Endothelial cell of umbilical vein (primary cell): Measurements from ENCODE around the gene SIX5. TPM values are rescaled to one million over a fixed set of nuclear protein-coding genes. Genes with fewer than 3 reads are reported as not detected.

Experiments
- BruUV-seq: library from RNA; stranded (reverse); fragments of 400-500 nt; replicated peaks from 2 replicates; lab custom pipeline; 2021; lab: Mats Ljungman, UMichigan
- CTCF ChIA-PET: fragments of 300-600, 350-600 bp; sonication (Branson Sonifier 250); formaldehyde crosslinking; loops from one replicate; lab custom pipeline; 2021; ENCODE audit warnings: antibody characterized with exemption, inconsistent platforms; lab: Charles Lee
- POLR2A ChIA-PET: fragments of 300-600, 350-600 bp; sonication (Branson Sonifier 250); formaldehyde crosslinking; loops from one replicate; lab custom pipeline; 2021; ENCODE audit warnings: antibody characterized with exemption, inconsistent platforms; lab: Charles Lee
- DNase-seq: peaks from one replicate; pipeline ENCODE4 v3.0.0-alpha.2; 2011; ENCODE audit warnings: low read depth, low spot score
- FAIRE-seq: peaks from 2 replicates; lab custom pipeline; 2011; peaks lifted over from hg19 to GRCh38; lab: Jason Lieb, UNC
- H2AFZ ChIP-seq: 2 replicates; pipeline ENCODE4 v1.6.0; 2012; ENCODE audit warnings: low read depth, low read length, control low read depth, inconsistent platforms
- H3K27ac ChIP-seq: 2 replicates; pipeline ENCODE4 v1.5.1; 2011; ENCODE audit warnings: low read depth, mild to moderate bottlenecking, control low read depth, low read length, moderate library complexity; ENCODE audit not compliant: insufficient read depth
- H3K27me3 ChIP-seq, 2 experiments: 2 replicates each; pipeline versions ENCODE4 v1.6.0 to v1.6.1; 2011; ENCODE audit warnings: low read length in 2 of 2, mixed read lengths in 1 of 2; ENCODE audit not compliant: control insufficient read depth in 2 of 2, insufficient read depth in 2 of 2
- H3K36me3 ChIP-seq, 2 experiments: 2 replicates in 1 of 2; 3 replicates in 1 of 2; pipeline ENCODE4 v1.5.1; 2011; ENCODE audit warnings: low read length in 2 of 2, mild to moderate bottlenecking in 1 of 2, moderate library complexity in 1 of 2; ENCODE audit not compliant: control insufficient read depth in 2 of 2, insufficient read depth in 2 of 2; ENCODE audit errors: extremely low read depth in 1 of 2
- H3K4me1 ChIP-seq: 3 replicates; pipeline ENCODE4 v1.5.1; 2011; ENCODE audit warnings: mild to moderate bottlenecking, low read length; ENCODE audit not compliant: control insufficient read depth, insufficient read depth; ENCODE audit errors: extremely low read depth
- H3K4me2 ChIP-seq: 2 replicates; pipeline ENCODE4 v1.6.1; 2011; ENCODE audit warnings: low read length, control low read depth, mixed read lengths; ENCODE audit not compliant: insufficient read depth
- H3K4me3 ChIP-seq, 3 experiments: fragments of 200-600 bp in 1 of 3; sonication (generic), shearing (Covaris generic) in 1 of 3; replicated peaks in 1 of 3; 2 replicates each; pipeline ENCODE4 v1.5.1; 2011 to 2016; ENCODE audit warnings: control low read depth in 3 of 3, low read length in 3 of 3, mild to moderate bottlenecking in 2 of 3, inconsistent platforms in 1 of 3, low read depth in 1 of 3, moderate library complexity in 1 of 3; ENCODE audit not compliant: insufficient read depth in 1 of 3
- H3K79me2 ChIP-seq: 2 replicates; pipeline ENCODE4 v1.6.0; 2012; ENCODE audit warnings: low read length, inconsistent platforms; ENCODE audit not compliant: control insufficient read depth, insufficient read depth
- H3K9ac ChIP-seq: replicated peaks from 2 replicates; pipeline ENCODE3; 2011; ENCODE audit warnings: low read length, control low read depth; ENCODE audit not compliant: insufficient read depth; ENCODE audit errors: extremely low read depth
- H3K9me1 ChIP-seq: replicated peaks from 3 replicates; pipeline ENCODE4 v1.6.0; 2011; ENCODE audit warnings: mild to moderate bottlenecking, low read length; ENCODE audit not compliant: control insufficient read depth, insufficient read depth; ENCODE audit errors: extremely low read depth
- H3K9me3 ChIP-seq: replicated peaks from 2 replicates; pipeline ENCODE4 v1.5.1; 2012; ENCODE audit warnings: low read length, inconsistent platforms; ENCODE audit not compliant: control insufficient read depth, insufficient read depth
- H4K20me1 ChIP-seq: replicated peaks from 2 replicates; pipeline ENCODE3; 2011; ENCODE audit warnings: mild to moderate bottlenecking, low read length; ENCODE audit not compliant: control insufficient read depth, insufficient read depth; ENCODE audit errors: extremely low read depth
- CTCF ChIP-seq, 2 donors: IDR thresholded peaks; 1 replicate in 1 of 2; 2 replicates in 1 of 2; pipeline ENCODE4 v1.5.1; 2011; ENCODE audit warnings: low read length in 2 of 2, mild to moderate bottlenecking in 2 of 2, moderate library complexity in 2 of 2, control low read depth in 1 of 2, inconsistent platforms in 1 of 2, low read depth in 1 of 2; ENCODE audit not compliant: insufficient read depth in 1 of 2; ENCODE audit errors: extremely low read depth in 1 of 2
- EZH2 ChIP-seq: IDR thresholded peaks from 2 replicates; pipeline ENCODE4 v1.6.1; 2012; ENCODE audit warnings: borderline replicate concordance, low read depth, mild to moderate bottlenecking, moderate library complexity, low read length, inconsistent platforms; ENCODE audit not compliant: severe bottlenecking
- FOS ChIP-seq: IDR thresholded peaks from 2 replicates; pipeline ENCODE4 v1.6.1; 2011; ENCODE audit warnings: mild to moderate bottlenecking, low read length, moderate library complexity, borderline replicate concordance; ENCODE audit not compliant: insufficient read depth
- GATA2 ChIP-seq: IDR thresholded peaks from 2 replicates; pipeline ENCODE4 v1.7.0; 2011; ENCODE audit warnings: low read depth, mild to moderate bottlenecking, moderate library complexity, mixed read lengths, low read length; ENCODE audit not compliant: insufficient read length, insufficient read depth
- JUN ChIP-seq: IDR thresholded peaks from 2 replicates; pipeline ENCODE4 v1.6.1; 2011; ENCODE audit warnings: borderline replicate concordance, low read depth; ENCODE audit not compliant: insufficient read length, insufficient read depth
- MAX ChIP-seq: IDR thresholded peaks from 2 replicates; pipeline ENCODE4 v1.6.1; 2011; ENCODE audit not compliant: insufficient read depth, insufficient read length
- MYC ChIP-seq: IDR thresholded peaks from one replicate; pipeline ENCODE4 v1.6.1; 2011; ENCODE audit warnings: mild to moderate bottlenecking, low read depth, low read length
- POLR2A ChIP-seq: IDR thresholded peaks from 2 replicates; pipeline ENCODE4 v1.6.1; 2012; ENCODE audit warnings: low read depth, mild to moderate bottlenecking, control low read depth, low read length
- POLR2AphosphoS5 ChIP-seq: IDR thresholded peaks from 2 replicates; pipeline ENCODE4 v1.6.1; 2012; ENCODE audit warnings: low read depth, mild to moderate bottlenecking, control low read depth, low read length, moderate library complexity; ENCODE audit not compliant: insufficient read depth
- dilution Hi-C: fragments of 300-500 bp; cut with MboI; formaldehyde crosslinking; loops from one replicate; pipeline ENCODE4 v1.15.0; 2019; ENCODE audit warnings: low sequenced_read_pairs; ENCODE audit not compliant: extremely low pct_ligation_motif_present
- intact Hi-C: fragments of 100-400 bp; cut with micrococcal nuclease; formaldehyde crosslinking; loops from one replicate; pipeline ENCODE4 v1.10.0; 2022
- polyA plus RNA-seq, 4 experiments: library from polyadenylated mRNA; depleted of rRNA in 3 of 4; stranded (reverse) in 3 of 4; unstranded in 1 of 4; fragments of >200 nt; gene quantifications; 2 replicates each; pipeline versions ENCODE4 v1.2.1 to v1.2.3, GENCODE V29; 2011 to 2012; ENCODE audit warnings: missing spikeins in 1 of 4
- total RNA-seq: library from RNA; stranded (reverse); gene quantifications from 2 replicates; pipeline ENCODE4 v1.2.3, GENCODE V29; 2021

The SIX5 gene
- total and polyA plus RNA-seq, 2 donors (not counting 3 experiments of a cell fraction or from before 2014, with no cell fraction given): 13.1 to 16.7 TPM

GRCh38 chr19:45764945-45765701 is 3.9 kb downstream of the SIX5 start:
- Histone ChIP-seq H3K9me1 (no peaks in the 10 kb centered on the region), H3K9ac (no peak overlapping the region), H4K20me1 (no peaks in the 10 kb centered on the region), H3K9me3 (no peaks in the 10 kb centered on the region), H2AFZ (no peak overlapping the region), H3K4me1 (peaks cover 10% of the 10 kb centered on the region), H3K79me2 (peaks cover 2% of the 10 kb centered on the region), H3K4me2 (no peak overlapping the region), H3K4me3 (no peak overlapping the region), H3K36me3 (no peaks in the 10 kb centered on the region), H3K27me3 (no peaks in the 10 kb centered on the region), H3K27ac (no peak overlapping the region)
- FAIRE-seq (no peak), DNase-seq (no peak)
- no peak for TF ChIP-seq MYC
- TF ChIP-seq POLR2AphosphoS5: no peak
- no peak for TF ChIP-seq POLR2A
- POLR2A ChIA-PET: no interaction called here
- intact Hi-C loops: no loop called here
- dilution Hi-C loops: no loop called here
- TSS peak; percentile 9 for BruUV-seq
- CTCF ChIA-PET: interaction anchor here (6.7 kb wide), 1 partner anchor 72 kb away, joined by 56 read pairs; the partner anchor contains the start of genes QPCTL and SNRPD2

GRCh38 chr19:45764475-45764874 is 4.6 kb downstream of the SIX5 start:
- TF ChIP-seq JUN: no peak
- no peak for TF ChIP-seq MYC
- TF ChIP-seq CTCF (IDR thresholded peaks at IDR 0.05; ENCODE audit: extremely low read depth in 1 of 2, insufficient read depth in 1 of 2, low read depth in 1 of 2, low read length in 2 of 2): no peak
- no peak for TF ChIP-seq MAX
- no peak for TF ChIP-seq EZH2
- no peak for TF ChIP-seq FOS
- TF ChIP-seq POLR2AphosphoS5: no peak
- TF ChIP-seq POLR2A: no peak
- TF ChIP-seq GATA2: no peak
- Histone ChIP-seq H3K9me1 (no peaks in the 10 kb centered on the region), H3K27ac (no peak overlapping the region), H3K9ac (no peak overlapping the region), H3K36me3 (no peaks in the 10 kb centered on the region), H3K27me3 (no peaks in the 10 kb centered on the region), H3K4me3 (no peak overlapping the region), H3K79me2 (peaks cover 2% of the 10 kb centered on the region), H3K4me1 (peaks cover 6% of the 10 kb centered on the region), H4K20me1 (no peaks in the 10 kb centered on the region), H3K9me3 (no peaks in the 10 kb centered on the region), H2AFZ (no peak overlapping the region), H3K4me2 (no peak overlapping the region)
- ChIA-PET CTCF (interaction anchor here (6.7 kb wide), 1 partner anchor 71 kb away, joined by 56 read pairs; the partner anchor contains the start of genes QPCTL and SNRPD2), POLR2A (no interaction called here)
- no peak for FAIRE-seq
- dilution Hi-C loops (no loop called here), intact Hi-C loops (no loop called here)
- no peak for DNase-seq
- no TSS peak for BruUV-seq
